GF-D8 (cell line): ENCODE data around the gene MAPK10.

Experiments used
- DNase-seq: peaks from one replicate; lab custom pipeline; 2025; lab: John Stamatoyannopoulos, UW

The MAPK10 gene

GRCh38 chr4:86359944-86360478, at the start of gene MAPK10:
Gene MAPK10 (minus strand): TSS chr4:86360053.
- no peak for DNase-seq

GRCh38 chr4:86403575-86403974, 43.7 kb upstream of the MAPK10 start:
- DNase-seq = no peak

- no peak for DNase-seq
Observed at GRCh38 chr4:86401826-86402225, 42.0 kb upstream of the MAPK10 start.

GRCh38 chr4:86400216-86400615, 40.4 kb upstream of the MAPK10 start:
- DNase-seq = no peak

GRCh38 chr4:86398187-86398586, 38.3 kb upstream of the MAPK10 start:
- DNase-seq = no peak

GRCh38 chr4:86393749-86394148, 33.9 kb upstream of the MAPK10 start:
- DNase-seq = no peak

- no peak for DNase-seq
Observed at GRCh38 chr4:86389664-86390063, 29.8 kb upstream of the MAPK10 start.

- no peak for DNase-seq
Observed at GRCh38 chr4:86388252-86388651, 28.4 kb upstream of the MAPK10 start.

- no peak for DNase-seq
Observed at GRCh38 chr4:86386817-86387415, 27.1 kb upstream of the MAPK10 start.

GRCh38 chr4:86386201-86386600, 26.3 kb upstream of the MAPK10 start:
- DNase-seq = no peak

- DNase-seq = no peak
Observed at GRCh38 chr4:86381431-86381830, 21.6 kb upstream of the MAPK10 start.

GRCh38 chr4:86380181-86380724, 20.4 kb upstream of the MAPK10 start:
- no peak for DNase-seq

- no peak for DNase-seq
Observed at GRCh38 chr4:86376850-86377249, 17.0 kb upstream of the MAPK10 start.

GRCh38 chr4:86368433-86368832, 8.6 kb upstream of the MAPK10 start:
- no peak for DNase-seq

- DNase-seq = no peak
Observed at GRCh38 chr4:86367577-86367976, 7.7 kb upstream of the MAPK10 start.

GRCh38 chr4:86366920-86367319, 7.1 kb upstream of the MAPK10 start:
- DNase-seq = no peak

- DNase-seq = no peak
Observed at GRCh38 chr4:86362510-86362909, 2.7 kb upstream of the MAPK10 start.

GRCh38 chr4:86358257-86358656, 1.6 kb downstream of the MAPK10 start:
- DNase-seq = no peak

GRCh38 chr4:86357608-86358007, 2.2 kb downstream of the MAPK10 start:
- DNase-seq = no peak

- DNase-seq = no peak
Observed at GRCh38 chr4:86356425-86357210, 3.2 kb downstream of the MAPK10 start.

GRCh38 chr4:86354390-86354789, 5.5 kb downstream of the MAPK10 start:
- no peak for DNase-seq

GRCh38 chr4:86346320-86346719, 13.5 kb downstream of the MAPK10 start:
- DNase-seq = no peak

- DNase-seq = no peak
Observed at GRCh38 chr4:86344127-86344526, 15.7 kb downstream of the MAPK10 start.
